WERI-Rb-1 (cell line): ENCODE results near the gene DNAJC21.

Source experiments
- DNase-seq: peaks from one replicate; pipeline ENCODE4 v3.0.0-alpha.2; 2020
- H3K27ac ChIP-seq: fragments of 250-450 bp; sonication (Bioruptor Pico); 2 replicates; pipeline ENCODE4 v1.5.1; 2020; ENCODE audit warnings: mild to moderate bottlenecking, moderate library complexity
- H3K27me3 ChIP-seq: fragments of 250-450 bp; sonication (Bioruptor Pico); 2 replicates; pipeline ENCODE4 v1.5.1; 2021; ENCODE audit warnings: mild to moderate bottlenecking, low read depth, moderate library complexity; ENCODE audit not compliant: insufficient read depth, severe bottlenecking
- H3K36me3 ChIP-seq: fragments of 250-450 bp; sonication (Bioruptor Pico); 2 replicates; pipeline ENCODE4 v1.5.1; 2020; ENCODE audit warnings: mild to moderate bottlenecking, moderate library complexity
- H3K4me3 ChIP-seq: 2 replicates; pipeline ENCODE4 v1.5.1; 2011; ENCODE audit warnings: low read depth, mild to moderate bottlenecking, control low read depth, low read length
- H3K9me3 ChIP-seq: fragments of 250-450 bp; sonication (Bioruptor Pico); 2 replicates; pipeline ENCODE4 v1.5.1; 2021; ENCODE audit warnings: mild to moderate bottlenecking, moderate library complexity; ENCODE audit not compliant: severe bottlenecking
- TF ChIP-seq, protein P1 (sequence below): IDR thresholded peaks from 2 replicates; pipeline ENCODE4 v1.5.1; 2011; ENCODE audit warnings: low read depth, mild to moderate bottlenecking, control low read depth, inconsistent platforms, low read length

Gene DNAJC21

DNA sequence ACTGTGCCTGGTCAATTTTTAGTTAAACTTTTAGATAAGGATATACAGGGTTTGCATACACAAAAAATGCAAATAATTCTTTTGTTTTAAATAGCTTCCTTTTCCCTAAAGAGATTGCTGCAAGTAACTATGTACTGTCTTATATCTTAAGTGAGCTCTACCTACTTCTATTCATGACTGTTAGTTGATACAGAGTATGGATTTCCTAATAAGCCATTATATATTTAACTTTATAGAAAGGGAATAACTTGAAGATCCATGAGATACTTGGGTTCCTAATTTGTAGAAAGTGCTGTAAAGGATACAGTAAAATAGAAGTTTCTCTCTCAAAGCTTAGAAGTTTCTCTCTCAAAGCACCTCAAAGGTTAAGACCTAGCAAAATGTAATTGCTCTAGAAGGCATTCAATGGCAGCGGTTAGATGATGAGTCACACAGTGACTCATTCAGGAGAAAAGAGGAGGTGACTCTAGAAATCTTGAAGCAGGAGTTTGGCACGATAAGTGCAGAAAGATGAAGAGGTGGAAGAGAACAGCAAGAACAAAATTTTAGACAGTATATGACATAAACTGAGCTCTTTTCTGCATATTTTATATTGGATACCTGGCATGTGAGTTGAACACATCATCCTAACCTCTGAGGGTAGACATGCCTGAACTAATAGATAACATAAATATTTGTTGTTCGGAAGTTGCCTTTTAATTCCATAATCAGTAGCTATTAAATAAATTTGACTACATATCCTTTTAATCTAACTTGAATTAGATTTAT, 5.5 kb upstream of the DNAJC21 start:
- no peak overlapping the region for H3K27ac ChIP-seq
- H3K36me3 ChIP-seq: peaks cover 81% of the 10 kb centered on the region
- H3K9me3 ChIP-seq: no peaks in the 10 kb centered on the region
- no peaks in the 10 kb centered on the region for H3K27me3 ChIP-seq
- TF ChIP-seq, protein P1, sequence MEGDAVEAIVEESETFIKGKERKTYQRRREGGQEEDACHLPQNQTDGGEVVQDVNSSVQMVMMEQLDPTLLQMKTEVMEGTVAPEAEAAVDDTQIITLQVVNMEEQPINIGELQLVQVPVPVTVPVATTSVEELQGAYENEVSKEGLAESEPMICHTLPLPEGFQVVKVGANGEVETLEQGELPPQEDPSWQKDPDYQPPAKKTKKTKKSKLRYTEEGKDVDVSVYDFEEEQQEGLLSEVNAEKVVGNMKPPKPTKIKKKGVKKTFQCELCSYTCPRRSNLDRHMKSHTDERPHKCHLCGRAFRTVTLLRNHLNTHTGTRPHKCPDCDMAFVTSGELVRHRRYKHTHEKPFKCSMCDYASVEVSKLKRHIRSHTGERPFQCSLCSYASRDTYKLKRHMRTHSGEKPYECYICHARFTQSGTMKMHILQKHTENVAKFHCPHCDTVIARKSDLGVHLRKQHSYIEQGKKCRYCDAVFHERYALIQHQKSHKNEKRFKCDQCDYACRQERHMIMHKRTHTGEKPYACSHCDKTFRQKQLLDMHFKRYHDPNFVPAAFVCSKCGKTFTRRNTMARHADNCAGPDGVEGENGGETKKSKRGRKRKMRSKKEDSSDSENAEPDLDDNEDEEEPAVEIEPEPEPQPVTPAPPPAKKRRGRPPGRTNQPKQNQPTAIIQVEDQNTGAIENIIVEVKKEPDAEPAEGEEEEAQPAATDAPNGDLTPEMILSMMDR: no peak
- no peak overlapping the region for H3K4me3 ChIP-seq
- DNase-seq: no peak

DNA sequence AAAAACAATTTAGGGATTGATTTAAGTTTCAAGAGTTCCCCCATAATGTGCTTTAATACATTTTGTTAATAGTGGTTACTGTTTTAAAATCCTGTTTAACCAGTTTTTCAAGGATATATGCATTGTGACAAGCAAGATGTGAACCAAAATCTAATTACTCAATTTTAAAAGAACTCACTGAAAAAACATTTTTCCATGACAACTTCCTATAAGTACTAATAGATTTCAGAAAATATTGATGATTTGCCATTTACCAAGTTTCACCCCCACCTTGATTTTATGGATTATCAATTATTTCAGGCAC, 4.9 kb upstream of the DNAJC21 start:
- Histone ChIP-seq H3K4me3 (no peak overlapping the region), H3K27me3 (no peaks in the 10 kb centered on the region), H3K27ac (no peak overlapping the region), H3K9me3 (no peaks in the 10 kb centered on the region), H3K36me3 (peaks cover 79% of the 10 kb centered on the region)
- DNase-seq: no peak
- TF ChIP-seq, protein P1: no peak

DNA sequence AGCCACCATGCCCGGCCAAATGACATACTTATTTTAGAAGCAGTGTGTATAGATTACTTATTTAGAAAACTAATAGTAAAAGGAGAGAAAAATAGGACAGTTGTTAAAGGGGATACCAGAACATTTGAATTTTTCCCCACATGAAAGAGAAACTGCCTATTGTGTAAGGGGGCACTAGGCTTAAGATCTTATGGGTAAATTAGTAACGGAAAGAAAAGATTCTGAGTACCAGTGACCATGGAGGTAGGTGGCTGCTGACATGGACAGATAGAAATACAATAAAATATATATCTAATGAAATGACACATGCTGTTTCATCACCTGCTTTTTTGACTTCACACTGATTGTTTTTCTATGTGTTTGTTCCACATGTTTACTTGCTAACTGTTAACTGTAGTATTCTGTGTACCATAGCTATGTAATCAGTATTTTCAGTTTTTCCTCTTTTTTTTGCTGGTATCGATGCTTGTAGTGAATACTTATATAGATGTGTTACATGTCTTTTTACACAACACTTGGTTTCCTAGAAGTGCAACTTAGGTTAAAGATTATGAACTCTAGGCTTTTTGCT, 3.0 kb upstream of the DNAJC21 start:
- Histone ChIP-seq H3K4me3 (no peak overlapping the region), H3K27ac (no peak overlapping the region), H3K36me3 (peaks cover 60% of the 10 kb centered on the region), H3K27me3 (no peaks in the 10 kb centered on the region), H3K9me3 (no peaks in the 10 kb centered on the region)
- TF ChIP-seq, protein P1: no peak
- no peak for DNase-seq

DNA sequence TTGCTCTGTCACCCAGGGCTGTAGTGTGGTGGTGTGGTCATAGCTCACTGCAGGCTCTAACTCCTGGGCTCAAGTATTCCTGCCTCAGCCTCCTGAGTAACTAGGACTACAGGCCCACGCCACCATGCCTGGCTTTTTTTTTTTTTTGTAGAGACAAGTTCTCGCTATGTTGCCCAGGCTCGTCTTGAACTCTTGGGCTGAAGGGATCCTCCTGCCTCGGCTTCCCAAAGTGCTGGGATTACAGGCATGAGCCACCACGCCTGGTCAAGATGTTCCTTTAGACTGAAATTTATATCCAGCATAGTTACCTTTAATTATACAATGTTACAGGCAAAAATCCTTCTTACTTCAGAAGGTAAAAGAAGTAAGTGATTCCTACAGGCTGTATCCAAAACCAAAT, 1.6 kb upstream of the DNAJC21 start:
- DNase-seq: no peak
- TF ChIP-seq, protein P1: no peak
- Histone ChIP-seq H3K9me3 (no peaks in the 10 kb centered on the region), H3K4me3 (no peak overlapping the region), H3K27ac (no peak overlapping the region), H3K27me3 (no peaks in the 10 kb centered on the region), H3K36me3 (peaks cover 55% of the 10 kb centered on the region)

DNA sequence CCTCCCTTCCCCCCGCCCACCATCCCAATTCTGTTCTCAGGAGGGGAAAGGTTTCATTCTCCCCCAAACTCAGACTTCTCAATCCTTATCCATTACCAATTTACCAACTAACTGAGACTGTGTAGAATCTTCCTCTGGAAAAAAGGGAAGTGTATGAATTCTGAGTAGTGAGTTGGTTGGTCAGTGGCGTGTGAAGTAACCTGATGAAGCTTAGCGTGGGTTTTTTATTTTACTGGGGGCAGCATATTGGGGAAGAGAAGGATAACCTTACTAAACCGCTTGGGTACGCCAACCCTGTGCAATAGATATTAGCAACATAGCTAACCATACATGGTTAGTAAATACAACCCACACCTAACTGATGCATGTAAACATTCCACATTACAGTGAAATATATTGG, 1.1 kb upstream of the DNAJC21 start:
- peaks cover 52% of the 10 kb centered on the region for H3K36me3 ChIP-seq
- TF ChIP-seq, protein P1: no peak
- H3K27me3 ChIP-seq: no peaks in the 10 kb centered on the region
- DNase-seq: no peak
- H3K4me3 ChIP-seq: no peak overlapping the region
- H3K27ac ChIP-seq: peak overlapping the region; percentile 60
- H3K9me3 ChIP-seq: no peaks in the 10 kb centered on the region
